GM18951 (cell line): ENCODE measurements around the gene MINDY4.
"Not testable (repeated sequence)": the region's sequence is repeated elsewhere in the genome, so short reads cannot be mapped to it uniquely, and the experiment has no call there.

ENCODE experiments used
- POLR2A ChIP-seq: IDR thresholded peaks from 4 replicates; pipeline ENCODE4 v1.6.1; 2011; ENCODE audit warnings: mild to moderate bottlenecking; ENCODE audit not compliant: insufficient read length, insufficient read depth; ENCODE audit errors: extremely low read depth
- in situ Hi-C: fragments of 300-500 bp; cut with MboI; formaldehyde crosslinking; loops from one replicate; pipeline ENCODE4 v1.12.0; 2022; ENCODE audit warnings: low sequenced_read_pairs, mixed read lengths, inconsistent platforms; ENCODE audit not compliant: unreplicated experiment

Gene MINDY4

DNA sequence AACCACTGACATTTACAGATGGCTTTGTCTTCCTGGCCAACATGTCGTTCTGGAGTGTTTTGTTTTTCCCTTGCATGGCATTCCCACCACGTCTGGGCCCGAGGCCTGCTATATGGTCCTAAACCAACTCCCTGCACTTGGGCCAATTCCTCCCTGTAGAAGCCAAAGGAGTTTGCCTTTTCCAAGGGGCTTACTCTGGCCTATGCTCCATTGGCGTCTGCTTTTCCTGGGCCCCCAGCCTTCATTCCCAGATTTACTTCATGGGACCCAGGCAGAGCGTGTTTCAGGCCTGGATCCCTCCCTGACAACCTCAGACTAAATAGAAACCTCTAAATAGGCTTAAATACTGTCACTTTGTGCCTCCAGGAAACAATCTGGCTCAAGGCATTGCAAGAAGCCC lies 60.7 kb downstream of the MINDY4 start:
- in situ Hi-C loops, result no loop called here
- TF ChIP-seq POLR2A, result no peak

DNA sequence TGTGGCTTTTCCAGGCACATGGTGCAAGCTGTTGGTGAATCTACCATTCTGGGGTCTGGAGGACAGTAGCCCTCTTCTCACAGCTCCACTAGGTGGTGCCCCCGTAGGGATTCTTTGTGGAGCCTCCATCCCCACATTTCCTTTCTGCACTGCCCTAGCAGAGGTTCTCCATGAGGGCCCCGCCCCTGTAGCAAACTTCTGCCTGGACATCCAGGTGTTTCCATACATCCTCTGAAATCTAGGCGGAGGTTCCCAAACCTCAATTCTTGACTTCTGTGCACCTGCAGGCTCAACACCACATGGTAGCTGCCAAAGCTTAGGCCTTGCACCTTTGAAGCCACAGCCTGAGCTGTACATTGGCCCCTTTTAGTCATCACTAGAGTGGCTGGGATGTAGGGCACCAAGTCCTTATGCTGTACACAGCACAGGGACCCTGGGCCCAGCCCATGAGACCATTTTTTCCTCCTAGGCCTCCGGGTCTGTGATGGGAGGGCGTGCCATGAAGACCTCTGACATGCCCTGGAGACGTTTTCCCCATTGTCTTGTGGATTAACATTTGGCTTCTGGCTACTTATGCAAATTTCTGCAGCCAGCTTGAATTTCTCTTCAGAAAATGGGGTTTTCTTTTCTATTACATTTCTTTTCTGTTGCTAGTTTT lies 62.9 kb downstream of the MINDY4 start:
- in situ Hi-C loops, result not testable (repeated sequence)

DNA sequence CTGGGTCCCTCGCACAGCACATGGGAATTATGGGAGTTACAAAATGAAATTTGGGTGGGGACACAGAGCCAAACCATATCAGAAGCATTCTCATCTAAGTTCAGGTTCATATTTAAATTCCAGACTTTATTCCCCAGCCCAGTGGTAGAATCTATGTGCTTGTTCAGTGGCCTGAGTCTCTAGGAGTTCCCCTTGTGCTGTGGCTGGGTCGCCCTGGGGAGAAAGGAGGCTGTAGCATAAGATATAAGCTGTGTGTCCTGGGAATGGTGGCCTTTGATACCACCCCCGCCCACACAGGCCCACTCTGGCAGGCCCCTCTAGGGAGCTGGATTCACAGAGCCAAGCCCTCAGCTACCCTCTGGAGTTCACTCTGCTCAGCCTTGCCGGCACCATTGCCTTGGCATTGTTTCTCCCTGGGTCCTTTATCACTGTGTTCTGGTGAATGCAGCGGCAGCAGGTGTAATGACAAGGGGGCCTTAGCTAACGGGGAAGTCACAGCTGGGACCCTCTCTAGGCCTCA lies 64.2 kb downstream of the MINDY4 start:
- in situ Hi-C loops, result no loop called here

DNA sequence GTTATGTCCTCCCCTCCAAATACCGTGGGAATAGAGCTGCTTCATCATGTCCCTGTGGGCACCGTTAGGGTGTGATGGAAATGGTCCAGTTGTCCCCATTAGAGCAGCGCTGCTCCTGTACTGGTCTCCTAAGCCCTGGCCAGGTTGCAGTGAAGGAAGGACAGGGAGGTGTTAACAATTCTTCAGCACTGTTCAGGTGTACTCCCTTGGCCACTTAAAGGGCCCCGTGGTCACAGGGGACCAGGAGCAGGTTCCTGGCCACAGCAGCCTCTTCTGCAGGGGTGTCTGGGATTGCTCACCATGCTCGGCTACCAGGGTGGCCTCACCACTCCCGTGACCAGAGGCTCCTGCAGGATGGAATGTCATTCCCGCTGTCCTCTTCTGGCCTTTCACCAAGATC lies 65.8 kb downstream of the MINDY4 start:
- in situ Hi-C loops, result no loop called here
- TF ChIP-seq POLR2A, result no peak

More for the DNA sequence above, 64.2 kb downstream of the MINDY4 start:
- TF ChIP-seq POLR2A, result no peak

DNA sequence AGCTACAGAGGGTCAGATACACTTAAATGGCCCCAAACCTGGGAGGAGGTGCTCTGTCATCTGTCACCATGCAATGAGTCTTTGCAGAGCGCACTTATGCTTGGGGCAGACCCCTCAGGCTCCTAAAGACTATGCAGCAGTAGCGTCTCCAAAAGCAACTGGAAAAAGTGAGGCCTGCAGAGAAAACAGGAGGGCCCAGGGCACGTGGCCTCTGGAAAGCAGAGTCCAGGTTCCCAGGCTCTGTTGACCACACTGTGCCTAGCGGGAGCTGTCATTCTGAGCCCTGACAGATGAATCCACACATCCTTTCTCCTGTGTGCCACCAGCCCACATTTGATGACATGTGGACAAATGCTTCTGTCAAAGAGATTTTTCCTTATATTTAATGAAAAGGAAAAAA lies 66.4 kb downstream of the MINDY4 start:
- no peak for TF ChIP-seq POLR2A

DNA sequence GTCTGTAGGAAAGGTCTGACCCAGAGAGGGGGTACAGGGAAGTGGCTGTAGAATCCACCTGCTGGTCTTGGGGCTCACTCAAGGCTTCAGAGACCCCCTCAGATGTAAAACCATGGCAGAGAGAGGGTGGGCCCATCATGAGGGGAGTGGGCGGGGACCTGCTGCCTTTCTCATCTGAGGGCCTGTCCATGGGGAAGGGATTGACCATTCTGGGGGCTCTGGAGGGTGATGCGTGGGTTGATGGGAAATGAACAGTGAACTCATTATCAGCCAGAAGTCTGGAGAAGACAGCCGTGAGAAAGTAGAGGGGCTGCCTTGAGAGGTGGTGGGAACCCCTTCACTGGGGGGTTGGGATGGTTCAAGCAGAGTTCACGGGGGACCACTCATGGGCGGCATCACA lies 66.8 kb downstream of the MINDY4 start:
- in situ Hi-C loops, result no loop called here
- TF ChIP-seq POLR2A, result no peak

More for the DNA sequence above, 66.4 kb downstream of the MINDY4 start:
- in situ Hi-C loops, result no loop called here

DNA sequence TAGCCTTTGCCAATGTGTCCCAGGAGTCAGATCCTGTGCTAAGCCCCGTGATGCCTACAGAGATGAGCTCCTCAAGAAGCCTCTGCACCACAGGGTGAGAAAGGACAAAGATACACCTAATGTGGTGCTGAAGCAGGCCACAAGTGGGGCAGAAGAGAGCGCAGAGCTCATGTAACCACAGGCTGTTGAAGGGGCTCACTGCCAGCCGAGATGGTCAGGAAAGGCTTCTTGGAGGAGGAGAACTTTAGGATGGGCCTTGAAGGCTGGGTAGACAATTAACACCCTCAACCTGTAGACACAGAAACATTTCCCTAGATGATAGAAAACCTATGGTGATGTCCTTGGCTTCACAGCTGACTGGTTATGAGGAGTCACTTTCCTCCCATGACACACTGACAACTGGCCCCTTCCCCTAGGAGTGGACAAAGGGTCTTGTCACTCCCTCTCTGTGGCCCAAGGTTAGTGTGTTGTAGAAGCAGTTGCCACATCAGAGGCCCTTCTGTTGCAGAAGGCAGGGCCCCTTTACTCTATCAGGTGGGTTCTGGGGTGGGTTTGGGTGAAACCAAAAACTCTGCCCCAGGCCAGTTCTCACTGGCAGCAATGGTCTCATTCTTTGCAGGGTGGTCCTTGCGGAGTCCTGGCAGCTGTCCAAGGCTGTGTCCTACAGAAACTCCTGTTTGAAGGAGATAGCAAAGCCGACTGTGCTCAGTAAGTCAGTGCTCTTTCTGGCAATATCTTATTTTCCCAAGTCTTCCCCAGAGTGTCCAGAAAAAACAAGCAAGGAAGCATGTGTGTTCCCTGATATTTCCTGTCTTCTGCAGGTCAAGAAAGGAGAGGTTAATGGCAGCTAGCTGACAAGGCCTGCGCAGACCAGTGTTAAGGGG lies 69.2 kb downstream of the MINDY4 start:
- in situ Hi-C loops, result no loop called here
- TF ChIP-seq POLR2A, result no peak

DNA sequence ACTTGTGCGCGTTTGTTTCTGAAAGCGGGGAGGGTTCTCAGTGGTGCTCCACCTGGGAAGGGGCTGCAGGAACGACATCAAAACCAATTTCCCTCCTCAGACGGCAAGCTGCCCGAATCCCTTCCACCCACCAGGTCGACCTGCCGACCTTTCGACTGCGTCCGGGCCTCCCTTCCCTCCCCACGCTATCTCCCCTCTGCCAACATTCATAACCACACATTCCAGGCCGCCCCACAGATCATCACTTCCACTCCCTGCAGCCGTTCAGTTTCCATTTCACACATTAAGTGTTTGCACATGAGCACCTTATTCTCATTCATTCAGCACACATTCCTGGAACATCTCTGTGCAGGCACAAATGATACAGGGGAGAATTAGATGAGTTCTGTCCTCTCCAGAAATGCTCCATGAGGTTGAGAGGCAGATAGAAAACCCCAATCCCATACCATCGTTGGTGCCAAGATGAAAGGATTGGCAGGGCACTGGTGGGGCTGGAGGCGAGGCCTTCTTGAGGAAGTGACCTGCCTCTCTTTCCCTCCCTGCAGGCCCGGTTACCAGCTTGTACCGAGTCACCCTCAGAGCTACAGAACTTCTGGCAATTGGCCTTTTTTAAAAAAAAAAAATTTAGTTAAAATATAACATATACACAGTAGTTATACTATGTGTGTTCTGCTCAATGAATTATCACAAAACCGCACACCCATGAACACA lies 70.0 kb downstream of the MINDY4 start:
- in situ Hi-C loops, result no loop called here
- TF ChIP-seq POLR2A, result no peak

DNA sequence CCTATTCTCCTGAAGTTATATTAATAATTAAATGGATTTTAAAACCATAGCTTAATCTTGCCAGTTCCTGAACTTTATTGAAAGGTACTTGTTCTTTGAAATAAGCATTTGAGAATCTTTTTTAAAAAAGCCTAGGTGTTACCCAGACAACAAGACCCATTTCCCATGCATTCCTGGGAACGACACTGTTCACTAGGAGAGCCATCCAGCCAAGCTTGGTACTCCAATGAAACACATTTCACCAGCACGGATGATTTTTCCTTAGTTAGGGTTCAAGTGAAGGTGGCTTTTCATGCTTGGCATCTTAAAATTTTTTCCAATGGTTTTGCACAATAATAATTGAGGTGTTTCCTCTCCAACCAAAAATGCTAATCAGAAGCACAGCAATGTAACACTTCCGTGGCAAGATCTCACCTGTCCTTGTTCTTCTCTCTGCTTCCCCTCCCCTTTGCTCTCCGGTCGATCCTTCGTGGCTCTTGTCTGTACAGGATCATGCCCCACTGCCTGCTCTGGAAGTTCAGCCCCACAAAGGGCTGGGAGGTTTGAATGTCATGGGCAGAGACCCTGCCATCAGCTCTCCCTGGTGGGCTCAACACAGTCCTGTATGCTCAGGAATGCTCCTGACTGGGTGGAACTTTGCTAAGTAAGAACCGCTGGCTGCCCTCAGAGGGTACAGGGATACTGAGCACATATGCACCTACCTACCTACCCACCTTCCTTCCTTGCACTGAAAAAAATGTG lies 70.8 kb downstream of the MINDY4 start:
- in situ Hi-C loops, result no loop called here
- TF ChIP-seq POLR2A, result no peak

DNA sequence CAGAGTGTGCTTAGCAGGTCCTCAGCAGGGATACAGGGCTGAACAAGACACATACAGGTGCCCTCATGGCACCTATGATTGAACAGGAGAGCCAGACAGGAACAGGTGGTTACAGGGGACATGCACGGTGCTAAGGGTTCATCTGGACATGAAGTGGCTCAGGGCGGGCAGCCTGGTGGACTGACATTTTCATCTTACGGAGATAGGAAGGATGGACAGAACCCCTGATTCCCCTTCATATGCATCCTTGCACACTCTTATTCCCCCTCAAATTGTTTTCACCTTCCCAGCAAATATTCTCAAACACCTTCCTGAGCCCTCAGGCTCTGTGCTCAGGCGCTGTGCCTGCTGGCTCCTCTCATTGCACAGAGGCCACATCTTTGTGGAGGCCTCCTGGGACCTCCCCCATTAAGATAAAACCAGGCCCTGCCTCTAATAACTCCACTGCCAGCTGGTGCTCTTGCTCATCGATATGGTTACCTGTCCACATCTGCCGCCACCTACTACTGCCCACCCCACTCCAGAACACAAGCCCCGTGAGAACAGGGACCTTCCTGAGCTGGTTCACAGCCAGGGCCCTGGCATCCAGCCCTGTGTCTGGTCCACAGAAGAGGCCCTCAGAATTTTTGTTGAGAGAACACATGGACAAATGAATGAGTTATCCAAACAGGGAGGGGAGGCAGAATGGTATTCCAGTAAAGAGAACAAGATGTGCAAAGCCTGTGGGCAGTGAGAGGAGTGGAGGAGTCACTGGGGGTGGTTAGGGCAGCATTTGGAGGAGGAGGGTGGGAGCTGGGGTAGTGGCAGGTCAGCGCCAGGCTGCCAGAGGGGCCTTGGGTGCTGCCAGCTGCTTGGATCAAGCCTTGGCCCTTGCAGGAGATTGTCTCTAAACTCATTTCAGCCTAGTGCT lies 71.6 kb downstream of the MINDY4 start:
- no peak for TF ChIP-seq POLR2A
- in situ Hi-C loops, result no loop called here

DNA sequence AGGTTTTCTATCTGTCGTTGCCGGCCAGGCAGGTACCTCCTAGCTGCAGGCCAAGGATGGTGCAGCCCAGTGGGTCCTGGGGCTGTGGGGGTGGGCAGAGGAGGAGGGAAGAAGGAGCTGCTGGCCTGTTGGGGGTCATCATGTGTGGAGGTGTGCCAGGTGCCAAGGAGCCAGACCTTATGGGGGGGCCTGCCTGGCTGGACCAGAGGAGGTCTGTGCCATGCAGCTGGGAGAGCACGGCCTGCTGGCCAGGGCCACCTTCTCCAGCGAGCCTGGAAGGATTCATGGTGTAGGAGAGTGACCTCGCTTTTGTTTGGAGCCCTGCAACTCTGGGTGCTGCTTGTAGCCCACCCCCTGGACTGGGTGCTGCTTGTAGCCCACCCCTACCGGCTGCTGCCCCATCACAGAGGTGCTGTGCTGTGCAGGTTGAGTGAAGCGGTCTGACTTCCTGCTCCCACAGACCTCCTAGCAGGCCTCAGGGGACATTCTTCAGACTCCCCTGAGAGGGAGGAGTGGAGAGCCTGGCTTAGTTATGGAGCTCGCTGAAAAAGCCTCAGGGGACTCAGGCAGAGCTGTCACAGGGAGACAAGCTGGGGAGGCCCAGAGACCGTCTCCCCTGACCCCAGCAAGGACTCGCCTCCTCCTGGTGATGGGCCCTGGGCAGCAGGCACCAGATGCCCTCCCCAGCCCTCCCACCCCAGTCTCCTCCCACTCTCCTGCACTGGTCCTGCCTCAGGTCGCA lies 72.7 kb downstream of the MINDY4 start:
- in situ Hi-C loops, result no loop called here
- TF ChIP-seq POLR2A, result no peak

DNA sequence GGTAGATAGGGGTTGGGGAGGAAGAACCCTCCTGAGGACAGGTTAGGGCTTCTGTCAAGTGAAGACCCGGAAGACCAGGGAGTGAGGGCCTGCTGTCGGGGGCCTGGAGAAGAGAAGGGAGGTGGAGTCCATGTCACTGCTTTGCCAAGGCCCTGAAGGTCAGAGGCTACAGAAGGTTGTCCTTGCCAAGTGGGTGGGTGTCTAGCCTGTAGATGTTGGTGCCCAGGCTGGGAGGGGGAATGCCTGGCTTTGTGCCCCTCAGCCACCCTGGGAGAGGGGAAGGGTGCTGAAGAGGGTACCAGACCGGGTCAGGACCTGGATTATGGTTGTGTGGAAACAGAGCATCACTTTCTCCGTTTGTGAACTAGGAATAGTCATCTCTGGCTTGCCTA lies 73.3 kb downstream of the MINDY4 start:
- in situ Hi-C loops, result no loop called here
- TF ChIP-seq POLR2A, result no peak
